Neural cell (in vitro differentiated cells): ENCODE measurements around the gene EEIG2. TPM values are rescaled to one million over a fixed set of nuclear protein-coding genes. Genes with fewer than 3 reads are reported as not detected.

Source experiments
- H2AFZ ChIP-seq: fragments of 200-600, 300-800 bp; sonication (generic), shearing (Covaris generic); 2 replicates; pipeline ENCODE4 v1.6.0; 2014; ENCODE audit warnings: low read depth, mild to moderate bottlenecking, antibody characterized with exemption, low read length, moderate library complexity
- H3F3A ChIP-seq: fragments of 200-600 bp; shearing (Covaris generic); 2 replicates; pipeline ENCODE4 v1.6.1; 2016; ENCODE audit warnings: mild to moderate bottlenecking, moderate library complexity, mixed read lengths, antibody characterized with exemption, low read length; ENCODE audit not compliant: insufficient read depth, poor library complexity, severe bottlenecking
- H3K27ac ChIP-seq: fragments of 200-600, 300-800 bp; sonication (generic), shearing (Covaris generic); 2 replicates; pipeline ENCODE4 v1.5.1; 2014; ENCODE audit warnings: mild to moderate bottlenecking, low read length, moderate library complexity
- H3K27me3 ChIP-seq: fragments of 300-800, 200-600 bp; sonication (generic), shearing (Covaris generic); 2 replicates; pipeline ENCODE4 v1.6.0; 2014; ENCODE audit warnings: mild to moderate bottlenecking, low read depth, low read length, moderate library complexity; ENCODE audit not compliant: insufficient read depth
- H3K36me3 ChIP-seq: fragments of 300-800, 200-600 bp; sonication (generic), shearing (Covaris generic); 2 replicates; pipeline ENCODE4 v1.5.1; 2014; ENCODE audit warnings: mild to moderate bottlenecking, antibody characterized with exemption, low read length, moderate library complexity; ENCODE audit not compliant: insufficient read depth
- H3K4me2 ChIP-seq: fragments of 300-800, 200-600 bp; sonication (generic), shearing (Covaris generic); 2 replicates; pipeline ENCODE4 v1.6.0; 2014; ENCODE audit warnings: mild to moderate bottlenecking, low read length
- H3K4me3 ChIP-seq: fragments of 300-800, 200-600 bp; sonication (generic), shearing (Covaris generic); 2 replicates; pipeline ENCODE4 v1.5.1; 2014; ENCODE audit warnings: mild to moderate bottlenecking, low read length, moderate library complexity
- H3K79me2 ChIP-seq: fragments of 200-600 bp; shearing (Covaris generic); replicated peaks from 2 replicates; pipeline ENCODE4 v1.6.0; 2014; ENCODE audit warnings: mild to moderate bottlenecking, low read length, moderate library complexity; ENCODE audit not compliant: insufficient read depth
- H3K9ac ChIP-seq: fragments of 300-800, 200-600 bp; sonication (generic), shearing (Covaris generic); 2 replicates; pipeline ENCODE4 v1.6.1; 2016; ENCODE audit warnings: mild to moderate bottlenecking, low read length, mixed read lengths
- H3K9me2 ChIP-seq: fragments of 200-600 bp; shearing (Covaris generic); 2 replicates; pipeline ENCODE4 v1.6.1; 2016; ENCODE audit warnings: mild to moderate bottlenecking, low read length, mixed read lengths; ENCODE audit not compliant: insufficient read depth
- H3K9me3 ChIP-seq: fragments of 200-600, 300-800 bp; sonication (generic), shearing (Covaris generic); 2 replicates; pipeline ENCODE4 v1.6.1; 2016; ENCODE audit warnings: mild to moderate bottlenecking, mixed run types, low read length, moderate library complexity, mixed read lengths
- H4K20me1 ChIP-seq: fragments of 200-600 bp; shearing (Covaris generic); 2 replicates; pipeline ENCODE4 v1.6.1; 2016; ENCODE audit warnings: mild to moderate bottlenecking, mixed run types; ENCODE audit not compliant: insufficient read depth
- EP300 ChIP-seq: fragments of 450-650 bp; conservative IDR thresholded peaks from 2 replicates; pipeline ENCODE4 v1.6.1; 2014; ENCODE audit warnings: antibody characterized with exemption, mild to moderate bottlenecking, moderate library complexity; ENCODE audit not compliant: poor library complexity, severe bottlenecking
- EZH2 ChIP-seq: fragments of 200-600, 300-800 bp; shearing (Covaris generic), sonication (generic); IDR thresholded peaks from 2 replicates; pipeline ENCODE4 v1.6.1; 2014; ENCODE audit warnings: antibody characterized with exemption, low read length, borderline replicate concordance, mild to moderate bottlenecking; ENCODE audit not compliant: insufficient read depth, poor library complexity, severe bottlenecking
- MXI1 ChIP-seq: fragments of 450-650 bp; conservative IDR thresholded peaks from 2 replicates; pipeline ENCODE4 v1.6.1; 2014; ENCODE audit warnings: antibody characterized with exemption, mild to moderate bottlenecking; ENCODE audit not compliant: poor library complexity, severe bottlenecking
- POLR2AphosphoS5 ChIP-seq: IDR thresholded peaks from 2 replicates; pipeline ENCODE4 v1.6.1; 2012
- RAD21 ChIP-seq: fragments of 450-650 bp; conservative IDR thresholded peaks from 2 replicates; pipeline ENCODE4 v1.6.1; 2014; ENCODE audit warnings: antibody characterized with exemption, mild to moderate bottlenecking, moderate library complexity
- SMC3 ChIP-seq: fragments of 450-650 bp; conservative IDR thresholded peaks from 2 replicates; pipeline ENCODE4 v1.6.1; 2014; ENCODE audit warnings: antibody characterized with exemption, mild to moderate bottlenecking, moderate library complexity; ENCODE audit not compliant: poor library complexity
- TAF1 ChIP-seq: IDR thresholded peaks from 2 replicates; pipeline ENCODE4 v1.6.1; 2012; ENCODE audit warnings: low read depth
- polyA plus RNA-seq: library from polyadenylated mRNA; depleted of rRNA; stranded (reverse); fragments of >200 nt; gene quantifications from 2 replicates; pipeline ENCODE4 v1.2.3, GENCODE V29; 2014
- TF ChIP-seq, protein P1 (sequence below): IDR thresholded peaks from 2 replicates; pipeline ENCODE4 v1.6.1; 2012; ENCODE audit warnings: borderline replicate concordance
- TF ChIP-seq, protein P2 (sequence below): fragments of 450-650 bp; IDR thresholded peaks from 2 replicates; pipeline ENCODE4 v1.5.1; 2014; ENCODE audit warnings: antibody characterized with exemption, mild to moderate bottlenecking, moderate library complexity; ENCODE audit not compliant: poor library complexity, severe bottlenecking

EEIG2 gene
- polyA plus RNA-seq, 1 donor from 2014 or later, result 13.1 TPM

DNA sequence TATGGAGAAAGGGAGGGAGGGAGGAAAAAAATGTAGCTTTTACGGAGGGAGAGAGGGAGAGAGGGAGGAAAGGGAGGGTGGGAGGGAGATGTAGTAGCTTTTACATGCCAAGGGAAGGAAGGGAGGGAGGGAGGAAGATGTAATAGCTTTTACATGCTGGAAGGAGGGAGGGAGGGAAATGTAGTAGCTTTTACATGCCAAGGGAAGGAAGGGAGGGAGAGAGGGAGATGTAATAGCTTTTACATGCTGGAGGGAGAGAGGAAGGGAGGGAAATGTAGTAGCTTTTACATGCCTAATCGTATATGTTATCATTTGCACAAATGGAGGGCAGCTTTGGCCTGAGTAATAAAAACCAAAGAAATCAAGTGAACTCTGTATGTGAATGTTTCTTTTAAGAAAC lies 35.6 kb downstream of the EEIG2 start:
- Histone ChIP-seq H3F3A (no peaks in the 10 kb centered on the region), H3K9me3 (no peaks in the 10 kb centered on the region), H3K79me2 (no peaks in the 10 kb centered on the region), H3K4me2 (no peak overlapping the region), H4K20me1 (no peaks in the 10 kb centered on the region), H3K27me3 (no peaks in the 10 kb centered on the region), H3K4me3 (no peak overlapping the region), H2AFZ (no peak overlapping the region), H3K27ac (no peak overlapping the region), H3K9ac (no peak overlapping the region), H3K36me3 (no peaks in the 10 kb centered on the region), H3K9me2 (no peaks in the 10 kb centered on the region)
- TF ChIP-seq RAD21, result no peak
- TF ChIP-seq, protein P1, sequence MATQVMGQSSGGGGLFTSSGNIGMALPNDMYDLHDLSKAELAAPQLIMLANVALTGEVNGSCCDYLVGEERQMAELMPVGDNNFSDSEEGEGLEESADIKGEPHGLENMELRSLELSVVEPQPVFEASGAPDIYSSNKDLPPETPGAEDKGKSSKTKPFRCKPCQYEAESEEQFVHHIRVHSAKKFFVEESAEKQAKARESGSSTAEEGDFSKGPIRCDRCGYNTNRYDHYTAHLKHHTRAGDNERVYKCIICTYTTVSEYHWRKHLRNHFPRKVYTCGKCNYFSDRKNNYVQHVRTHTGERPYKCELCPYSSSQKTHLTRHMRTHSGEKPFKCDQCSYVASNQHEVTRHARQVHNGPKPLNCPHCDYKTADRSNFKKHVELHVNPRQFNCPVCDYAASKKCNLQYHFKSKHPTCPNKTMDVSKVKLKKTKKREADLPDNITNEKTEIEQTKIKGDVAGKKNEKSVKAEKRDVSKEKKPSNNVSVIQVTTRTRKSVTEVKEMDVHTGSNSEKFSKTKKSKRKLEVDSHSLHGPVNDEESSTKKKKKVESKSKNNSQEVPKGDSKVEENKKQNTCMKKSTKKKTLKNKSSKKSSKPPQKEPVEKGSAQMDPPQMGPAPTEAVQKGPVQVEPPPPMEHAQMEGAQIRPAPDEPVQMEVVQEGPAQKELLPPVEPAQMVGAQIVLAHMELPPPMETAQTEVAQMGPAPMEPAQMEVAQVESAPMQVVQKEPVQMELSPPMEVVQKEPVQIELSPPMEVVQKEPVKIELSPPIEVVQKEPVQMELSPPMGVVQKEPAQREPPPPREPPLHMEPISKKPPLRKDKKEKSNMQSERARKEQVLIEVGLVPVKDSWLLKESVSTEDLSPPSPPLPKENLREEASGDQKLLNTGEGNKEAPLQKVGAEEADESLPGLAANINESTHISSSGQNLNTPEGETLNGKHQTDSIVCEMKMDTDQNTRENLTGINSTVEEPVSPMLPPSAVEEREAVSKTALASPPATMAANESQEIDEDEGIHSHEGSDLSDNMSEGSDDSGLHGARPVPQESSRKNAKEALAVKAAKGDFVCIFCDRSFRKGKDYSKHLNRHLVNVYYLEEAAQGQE, result no peak
- TF ChIP-seq, protein P2, sequence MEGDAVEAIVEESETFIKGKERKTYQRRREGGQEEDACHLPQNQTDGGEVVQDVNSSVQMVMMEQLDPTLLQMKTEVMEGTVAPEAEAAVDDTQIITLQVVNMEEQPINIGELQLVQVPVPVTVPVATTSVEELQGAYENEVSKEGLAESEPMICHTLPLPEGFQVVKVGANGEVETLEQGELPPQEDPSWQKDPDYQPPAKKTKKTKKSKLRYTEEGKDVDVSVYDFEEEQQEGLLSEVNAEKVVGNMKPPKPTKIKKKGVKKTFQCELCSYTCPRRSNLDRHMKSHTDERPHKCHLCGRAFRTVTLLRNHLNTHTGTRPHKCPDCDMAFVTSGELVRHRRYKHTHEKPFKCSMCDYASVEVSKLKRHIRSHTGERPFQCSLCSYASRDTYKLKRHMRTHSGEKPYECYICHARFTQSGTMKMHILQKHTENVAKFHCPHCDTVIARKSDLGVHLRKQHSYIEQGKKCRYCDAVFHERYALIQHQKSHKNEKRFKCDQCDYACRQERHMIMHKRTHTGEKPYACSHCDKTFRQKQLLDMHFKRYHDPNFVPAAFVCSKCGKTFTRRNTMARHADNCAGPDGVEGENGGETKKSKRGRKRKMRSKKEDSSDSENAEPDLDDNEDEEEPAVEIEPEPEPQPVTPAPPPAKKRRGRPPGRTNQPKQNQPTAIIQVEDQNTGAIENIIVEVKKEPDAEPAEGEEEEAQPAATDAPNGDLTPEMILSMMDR, result no peak
- no peak for TF ChIP-seq EZH2
- TF ChIP-seq MXI1, result no peak
- no peak for TF ChIP-seq TAF1
- no peak for TF ChIP-seq SMC3
- TF ChIP-seq EP300, result no peak
- TF ChIP-seq POLR2AphosphoS5, result no peak

DNA sequence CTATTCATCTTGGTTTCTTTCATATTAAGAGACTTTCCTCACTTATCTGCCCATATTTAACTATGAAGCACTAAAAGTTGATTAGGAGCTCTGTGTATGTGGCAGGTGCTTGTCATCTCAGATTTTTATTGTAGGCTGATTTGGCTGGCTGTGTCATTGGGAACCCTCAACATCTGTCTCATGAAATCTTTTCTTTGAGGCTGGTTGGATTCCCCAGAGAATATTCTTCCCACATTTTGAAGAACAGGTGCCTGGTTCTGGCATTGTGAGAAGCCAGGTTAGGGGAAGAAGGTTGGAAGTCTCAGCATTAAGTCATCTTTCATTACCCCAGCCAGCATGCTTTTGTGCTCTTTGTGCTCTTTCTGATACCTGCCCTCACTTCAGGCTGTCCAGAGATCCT lies 37.1 kb downstream of the EEIG2 start:
- no peak overlapping the region for H2AFZ ChIP-seq
- no peaks in the 10 kb centered on the region for H3K36me3 ChIP-seq
- H3K4me3 ChIP-seq, result no peak overlapping the region
- no peak overlapping the region for H3K27ac ChIP-seq
- H3K9ac ChIP-seq, result no peak overlapping the region
- H3F3A ChIP-seq, result no peaks in the 10 kb centered on the region
- H3K9me3 ChIP-seq, result no peaks in the 10 kb centered on the region
- no peaks in the 10 kb centered on the region for H3K27me3 ChIP-seq
- no peaks in the 10 kb centered on the region for H4K20me1 ChIP-seq
- H3K4me2 ChIP-seq, result no peak overlapping the region
- TF ChIP-seq EP300, result no peak
- TF ChIP-seq SMC3, result no peak
- TF ChIP-seq, protein P2, result no peak
- no peak for TF ChIP-seq POLR2AphosphoS5
- TF ChIP-seq, protein P1, result no peak
- TF ChIP-seq RAD21, result no peak
- TF ChIP-seq EZH2, result no peak
- TF ChIP-seq MXI1, result no peak
- no peak for TF ChIP-seq TAF1
- no peaks in the 10 kb centered on the region for H3K79me2 ChIP-seq
- H3K9me2 ChIP-seq, result no peaks in the 10 kb centered on the region
